Endothelial cell of umbilical vein (primary cell): ENCODE results near the gene ZBTB46. TPM values are rescaled to one million over a fixed set of nuclear protein-coding genes. Genes with fewer than 3 reads are reported as not detected.

Experiments
- BruUV-seq: library from RNA; stranded (reverse); fragments of 400-500 nt; replicated peaks from 2 replicates; lab custom pipeline; 2021; lab: Mats Ljungman, UMichigan
- CTCF ChIA-PET: fragments of 300-600, 350-600 bp; sonication (Branson Sonifier 250); formaldehyde crosslinking; loops from one replicate; lab custom pipeline; 2021; ENCODE audit warnings: antibody characterized with exemption, inconsistent platforms; lab: Charles Lee
- POLR2A ChIA-PET: fragments of 300-600, 350-600 bp; sonication (Branson Sonifier 250); formaldehyde crosslinking; loops from one replicate; lab custom pipeline; 2021; ENCODE audit warnings: antibody characterized with exemption, inconsistent platforms; lab: Charles Lee
- DNase-seq: peaks from one replicate; pipeline ENCODE4 v3.0.0-alpha.2; 2011; ENCODE audit warnings: low read depth, low spot score
- FAIRE-seq: peaks from 2 replicates; lab custom pipeline; 2011; peaks lifted over from hg19 to GRCh38; lab: Jason Lieb, UNC
- H2AFZ ChIP-seq: 2 replicates; pipeline ENCODE4 v1.6.0; 2012; ENCODE audit warnings: low read depth, low read length, control low read depth, inconsistent platforms
- H3K27ac ChIP-seq: 2 replicates; pipeline ENCODE4 v1.5.1; 2011; ENCODE audit warnings: low read depth, mild to moderate bottlenecking, control low read depth, low read length, moderate library complexity; ENCODE audit not compliant: insufficient read depth
- H3K27me3 ChIP-seq, 2 experiments: 2 replicates each; pipeline versions ENCODE4 v1.6.0 to v1.6.1; 2011; ENCODE audit warnings: low read length in 2 of 2, mixed read lengths in 1 of 2; ENCODE audit not compliant: control insufficient read depth in 2 of 2, insufficient read depth in 2 of 2
- H3K36me3 ChIP-seq, 2 experiments: 2 replicates in 1 of 2; 3 replicates in 1 of 2; pipeline ENCODE4 v1.5.1; 2011; ENCODE audit warnings: low read length in 2 of 2, mild to moderate bottlenecking in 1 of 2, moderate library complexity in 1 of 2; ENCODE audit not compliant: control insufficient read depth in 2 of 2, insufficient read depth in 2 of 2; ENCODE audit errors: extremely low read depth in 1 of 2
- H3K4me1 ChIP-seq: 3 replicates; pipeline ENCODE4 v1.5.1; 2011; ENCODE audit warnings: mild to moderate bottlenecking, low read length; ENCODE audit not compliant: control insufficient read depth, insufficient read depth; ENCODE audit errors: extremely low read depth
- H3K4me2 ChIP-seq: 2 replicates; pipeline ENCODE4 v1.6.1; 2011; ENCODE audit warnings: low read length, control low read depth, mixed read lengths; ENCODE audit not compliant: insufficient read depth
- H3K4me3 ChIP-seq, 3 experiments: fragments of 200-600 bp in 1 of 3; sonication (generic), shearing (Covaris generic) in 1 of 3; replicated peaks in 1 of 3; 2 replicates each; pipeline ENCODE4 v1.5.1; 2011 to 2016; ENCODE audit warnings: control low read depth in 3 of 3, low read length in 3 of 3, mild to moderate bottlenecking in 2 of 3, inconsistent platforms in 1 of 3, low read depth in 1 of 3, moderate library complexity in 1 of 3; ENCODE audit not compliant: insufficient read depth in 1 of 3
- H3K79me2 ChIP-seq: 2 replicates; pipeline ENCODE4 v1.6.0; 2012; ENCODE audit warnings: low read length, inconsistent platforms; ENCODE audit not compliant: control insufficient read depth, insufficient read depth
- H3K9ac ChIP-seq: replicated peaks from 2 replicates; pipeline ENCODE3; 2011; ENCODE audit warnings: low read length, control low read depth; ENCODE audit not compliant: insufficient read depth; ENCODE audit errors: extremely low read depth
- H3K9me1 ChIP-seq: replicated peaks from 3 replicates; pipeline ENCODE4 v1.6.0; 2011; ENCODE audit warnings: mild to moderate bottlenecking, low read length; ENCODE audit not compliant: control insufficient read depth, insufficient read depth; ENCODE audit errors: extremely low read depth
- H3K9me3 ChIP-seq: replicated peaks from 2 replicates; pipeline ENCODE4 v1.5.1; 2012; ENCODE audit warnings: low read length, inconsistent platforms; ENCODE audit not compliant: control insufficient read depth, insufficient read depth
- H4K20me1 ChIP-seq: replicated peaks from 2 replicates; pipeline ENCODE3; 2011; ENCODE audit warnings: mild to moderate bottlenecking, low read length; ENCODE audit not compliant: control insufficient read depth, insufficient read depth; ENCODE audit errors: extremely low read depth
- EZH2 ChIP-seq: IDR thresholded peaks from 2 replicates; pipeline ENCODE4 v1.6.1; 2012; ENCODE audit warnings: borderline replicate concordance, low read depth, mild to moderate bottlenecking, moderate library complexity, low read length, inconsistent platforms; ENCODE audit not compliant: severe bottlenecking
- FOS ChIP-seq: IDR thresholded peaks from 2 replicates; pipeline ENCODE4 v1.6.1; 2011; ENCODE audit warnings: mild to moderate bottlenecking, low read length, moderate library complexity, borderline replicate concordance; ENCODE audit not compliant: insufficient read depth
- GATA2 ChIP-seq: IDR thresholded peaks from 2 replicates; pipeline ENCODE4 v1.7.0; 2011; ENCODE audit warnings: low read depth, mild to moderate bottlenecking, moderate library complexity, mixed read lengths, low read length; ENCODE audit not compliant: insufficient read length, insufficient read depth
- JUN ChIP-seq: IDR thresholded peaks from 2 replicates; pipeline ENCODE4 v1.6.1; 2011; ENCODE audit warnings: borderline replicate concordance, low read depth; ENCODE audit not compliant: insufficient read length, insufficient read depth
- MAX ChIP-seq: IDR thresholded peaks from 2 replicates; pipeline ENCODE4 v1.6.1; 2011; ENCODE audit not compliant: insufficient read depth, insufficient read length
- MYC ChIP-seq: IDR thresholded peaks from one replicate; pipeline ENCODE4 v1.6.1; 2011; ENCODE audit warnings: mild to moderate bottlenecking, low read depth, low read length
- POLR2A ChIP-seq: IDR thresholded peaks from 2 replicates; pipeline ENCODE4 v1.6.1; 2012; ENCODE audit warnings: low read depth, mild to moderate bottlenecking, control low read depth, low read length
- POLR2AphosphoS5 ChIP-seq: IDR thresholded peaks from 2 replicates; pipeline ENCODE4 v1.6.1; 2012; ENCODE audit warnings: low read depth, mild to moderate bottlenecking, control low read depth, low read length, moderate library complexity; ENCODE audit not compliant: insufficient read depth
- dilution Hi-C: fragments of 300-500 bp; cut with MboI; formaldehyde crosslinking; loops from one replicate; pipeline ENCODE4 v1.15.0; 2019; ENCODE audit warnings: low sequenced_read_pairs; ENCODE audit not compliant: extremely low pct_ligation_motif_present
- intact Hi-C: fragments of 100-400 bp; cut with micrococcal nuclease; formaldehyde crosslinking; loops from one replicate; pipeline ENCODE4 v1.10.0; 2022
- polyA plus RNA-seq, 4 experiments: library from polyadenylated mRNA; depleted of rRNA in 3 of 4; stranded (reverse) in 3 of 4; unstranded in 1 of 4; fragments of >200 nt; gene quantifications; 2 replicates each; pipeline versions ENCODE4 v1.2.1 to v1.2.3, GENCODE V29; 2011 to 2012; ENCODE audit warnings: missing spikeins in 1 of 4
- total RNA-seq: library from RNA; stranded (reverse); gene quantifications from 2 replicates; pipeline ENCODE4 v1.2.3, GENCODE V29; 2021
- TF ChIP-seq, protein P1 (sequence below), 2 donors: IDR thresholded peaks; 1 replicate in 1 of 2; 2 replicates in 1 of 2; pipeline ENCODE4 v1.5.1; 2011; ENCODE audit warnings: low read length in 2 of 2, mild to moderate bottlenecking in 2 of 2, moderate library complexity in 2 of 2, control low read depth in 1 of 2, inconsistent platforms in 1 of 2, low read depth in 1 of 2; ENCODE audit not compliant: insufficient read depth in 1 of 2; ENCODE audit errors: extremely low read depth in 1 of 2

The ZBTB46 gene
- total and polyA plus RNA-seq, 2 donors (not counting 3 experiments of a cell fraction or from before 2014, with no cell fraction given) = 1.3 to 7.1 TPM

DNA sequence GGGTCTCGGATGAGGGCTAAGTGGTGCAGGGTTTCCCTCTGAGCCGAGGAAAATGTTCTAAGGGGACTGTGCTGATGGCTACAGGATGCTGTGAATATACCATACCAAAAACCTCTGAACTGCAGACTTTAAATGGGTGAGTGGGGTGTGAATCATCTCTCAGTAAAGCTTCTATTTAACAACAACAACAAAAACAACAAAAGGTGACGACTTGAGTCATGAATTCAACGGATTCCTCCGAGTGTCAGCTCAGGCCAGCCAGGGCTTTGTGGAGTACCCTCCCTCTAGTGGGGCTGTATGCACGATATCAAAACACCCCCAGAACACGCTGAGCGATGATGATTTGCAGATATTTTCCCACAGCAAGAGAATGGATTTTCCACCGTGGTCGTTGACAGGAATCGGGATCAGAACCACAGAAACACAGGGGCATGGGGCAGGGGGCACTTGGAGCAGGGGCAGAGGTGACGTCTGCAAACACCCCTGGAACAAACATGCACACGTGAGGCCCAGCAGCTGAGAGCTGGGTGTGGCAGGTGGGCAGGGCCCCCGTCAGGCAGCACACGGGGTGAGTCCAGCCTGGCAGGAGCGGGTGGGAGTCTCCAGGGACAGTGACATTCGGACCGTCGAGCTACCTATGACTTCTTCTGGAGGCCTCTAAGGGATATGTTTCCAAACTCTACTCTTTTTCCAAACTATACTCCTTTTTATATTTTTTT, 52.9 kb downstream of the ZBTB46 start:
- no peaks in the 10 kb centered on the region for H3K27me3 ChIP-seq
- no peak overlapping the region for H3K4me3 ChIP-seq
- no peak overlapping the region for H3K4me2 ChIP-seq
- peaks cover 6% of the 10 kb centered on the region for H3K4me1 ChIP-seq
- no peaks in the 10 kb centered on the region for H3K79me2 ChIP-seq
- ChIA-PET CTCF (interaction anchor here (1.1 to 1.8 kb wide), 5 partner anchors 8 to 202 kb away, joined by 3 to 5 read pairs (median 4); partner anchors contain the start of gene PRPF6), POLR2A (no interaction called here)
- H3K9me3 ChIP-seq = no peaks in the 10 kb centered on the region
- intact Hi-C loops = no loop called here
- no peak overlapping the region for H3K27ac ChIP-seq
- TF ChIP-seq MAX = no peak
- no peak for TF ChIP-seq EZH2
- no peak for TF ChIP-seq POLR2A
- TF ChIP-seq FOS = no peak
- TF ChIP-seq JUN = no peak
- TF ChIP-seq MYC = no peak
- no TSS peak for BruUV-seq
- no peaks in the 10 kb centered on the region for H4K20me1 ChIP-seq
- no peak overlapping the region for H3K9ac ChIP-seq
- dilution Hi-C loops = no loop called here
- H3K9me1 ChIP-seq = no peaks in the 10 kb centered on the region
- H3K36me3 ChIP-seq = no peaks in the 10 kb centered on the region
- H2AFZ ChIP-seq = no peak overlapping the region
- peak; percentile 82 for FAIRE-seq
- DNase-seq = no peak

- Histone ChIP-seq H3K36me3 (no peaks in the 10 kb centered on the region), H3K27me3 (no peaks in the 10 kb centered on the region), H3K9me1 (no peaks in the 10 kb centered on the region), H3K4me3 (no peak overlapping the region), H3K79me2 (no peaks in the 10 kb centered on the region), H3K9me3 (no peaks in the 10 kb centered on the region), H3K4me1 (peaks cover 6% of the 10 kb centered on the region), H2AFZ (no peak overlapping the region), H4K20me1 (no peaks in the 10 kb centered on the region), H3K9ac (no peak overlapping the region), H3K4me2 (no peak overlapping the region), H3K27ac (no peak overlapping the region)
- BruUV-seq = no TSS peak
- ChIA-PET CTCF (interaction anchor here (1.1 to 1.8 kb wide), 3 partner anchors 8 to 196 kb away, joined by 4 to 5 read pairs (median 4); no protein-coding TSS in a partner anchor), POLR2A (no interaction called here)
- dilution Hi-C loops (no loop called here), intact Hi-C loops (no loop called here)
- FAIRE-seq = no peak
- no peak for DNase-seq
- TF ChIP-seq FOS = no peak
- TF ChIP-seq POLR2AphosphoS5 = no peak
- TF ChIP-seq EZH2 = no peak
- TF ChIP-seq GATA2 = no peak
- TF ChIP-seq POLR2A = no peak
- TF ChIP-seq, protein P1, sequence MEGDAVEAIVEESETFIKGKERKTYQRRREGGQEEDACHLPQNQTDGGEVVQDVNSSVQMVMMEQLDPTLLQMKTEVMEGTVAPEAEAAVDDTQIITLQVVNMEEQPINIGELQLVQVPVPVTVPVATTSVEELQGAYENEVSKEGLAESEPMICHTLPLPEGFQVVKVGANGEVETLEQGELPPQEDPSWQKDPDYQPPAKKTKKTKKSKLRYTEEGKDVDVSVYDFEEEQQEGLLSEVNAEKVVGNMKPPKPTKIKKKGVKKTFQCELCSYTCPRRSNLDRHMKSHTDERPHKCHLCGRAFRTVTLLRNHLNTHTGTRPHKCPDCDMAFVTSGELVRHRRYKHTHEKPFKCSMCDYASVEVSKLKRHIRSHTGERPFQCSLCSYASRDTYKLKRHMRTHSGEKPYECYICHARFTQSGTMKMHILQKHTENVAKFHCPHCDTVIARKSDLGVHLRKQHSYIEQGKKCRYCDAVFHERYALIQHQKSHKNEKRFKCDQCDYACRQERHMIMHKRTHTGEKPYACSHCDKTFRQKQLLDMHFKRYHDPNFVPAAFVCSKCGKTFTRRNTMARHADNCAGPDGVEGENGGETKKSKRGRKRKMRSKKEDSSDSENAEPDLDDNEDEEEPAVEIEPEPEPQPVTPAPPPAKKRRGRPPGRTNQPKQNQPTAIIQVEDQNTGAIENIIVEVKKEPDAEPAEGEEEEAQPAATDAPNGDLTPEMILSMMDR (IDR thresholded peaks at IDR 0.05; ENCODE audit: extremely low read depth in 1 of 2, insufficient read depth in 1 of 2, low read depth in 1 of 2, low read length in 2 of 2) = no peak
- TF ChIP-seq MAX = no peak
- TF ChIP-seq JUN = no peak
- TF ChIP-seq MYC = no peak
These were observed 53.5 kb downstream of the ZBTB46 start for GRCh38 chr20:63777614-63778013.
